ENCODE measurements around the gene ID2. TPM values are rescaled to one million over a fixed set of nuclear protein-coding genes. Genes with fewer than 3 reads are reported as not detected.

The ID2 gene
- total RNA-seq, 1 experiment from 2014 or later: 112 TPM

GRCh38 chr2:8654041-8654440, 27.8 kb upstream of the ID2 start:
- Histone ChIP-seq H2AFZ (ENCODE audit: low read depth, low read length, poor library complexity, severe bottlenecking) (no peak overlapping the region), H3K27ac (ENCODE audit: low read depth, low read length) (no peak overlapping the region), H3K79me2 (ENCODE audit: insufficient read depth, low read length) (no peaks in the 10 kb centered on the region), H3K27me3 (ENCODE audit: insufficient read depth, low read length) (no peaks in the 10 kb centered on the region), H4K20me1 (ENCODE audit: insufficient read depth) (no peaks in the 10 kb centered on the region), H3K4me3 (replicated peaks in 1 of 2; ENCODE audit: low read depth in 1 of 2, low read length in 2 of 2) (no peak overlapping the region), H3K9me3 (ENCODE audit: control insufficient read depth in 1 of 2, insufficient read depth in 1 of 2, low read depth in 1 of 2, low read length in 2 of 2) (no peaks in the 10 kb centered on the region), H3K36me3 (ENCODE audit: control insufficient read depth in 1 of 2, insufficient read depth in 2 of 2, low read length in 2 of 2) (no peaks in the 10 kb centered on the region), H3K4me2 (ENCODE audit: low read length) (no peak overlapping the region), H3K9me2 (ENCODE audit: insufficient read depth) (no peaks in the 10 kb centered on the region), H3K4me1 (ENCODE audit: control insufficient read depth in 1 of 2, insufficient read depth in 2 of 2, low read length in 2 of 2) (peaks cover 0 to 2% of the 10 kb centered on the region in 2 experiments; a peak in 2 of 4 replicates), H3K9ac (ENCODE audit: low read length) (no peak overlapping the region)
- RAD21 ChIA-PET (ENCODE audit: low non-redundant PET in 1 of 2, low total read pairs in 2 of 2, uncharacterized antibody in 2 of 2, unreplicated experiment in 2 of 2): no interaction called here
- POLR2A ChIA-PET: no interaction called here
- TF ChIP-seq EGR1 (IDR thresholded peaks at IDR 0.05; ENCODE audit: low read depth) (no peak), ZFX (IDR thresholded peaks at IDR 0.05) (no peak), ZBTB33 (IDR thresholded peaks at IDR 0.05; ENCODE audit: extremely low read depth, insufficient replicate concordance, low read length) (no peak), EZH2phosphoT487 (IDR thresholded peaks at IDR 0.05; ENCODE audit: borderline replicate concordance) (no peak), ELF1 (IDR thresholded peaks at IDR 0.05; ENCODE audit: borderline replicate concordance, low read depth) (no peak), MAX (IDR thresholded peaks at IDR 0.05) (no peak), ATF3 (IDR thresholded peaks at IDR 0.05) (no peak), ZNF274 (IDR thresholded peaks at IDR 0.05; ENCODE audit: low read depth, low read length) (no peak), RAD21 (IDR thresholded peaks at IDR 0.05; ENCODE audit: low read depth) (no peak), POLR2AphosphoS5 (IDR thresholded peaks at IDR 0.05; ENCODE audit: low read depth, low read length) (no peak), SP1 (IDR thresholded peaks at IDR 0.05; ENCODE audit: low read depth) (no peak), YY1 (IDR thresholded peaks at IDR 0.05; ENCODE audit: extremely low read depth, insufficient replicate concordance, low read depth, low read length) (no peak)
- intact Hi-C loops (cut with micrococcal nuclease): no loop called here
- CTCF ChIA-PET: no interaction called here
- ATAC-seq (no peak), DNase-seq (ENCODE audit: low read depth, low spot score) (no peak)
- BruUV-seq (replicated peaks): no TSS peak
